Activated T-cell treated with anti-CD3 and anti-CD28 coated beads, Interleukin-2, amount 50 U/mL, for 72 hours (primary cell): ENCODE measurements around the gene GAS7. TPM values are rescaled to one million over a fixed set of nuclear protein-coding genes. Genes with fewer than 3 reads are reported as not detected.
"Not testable (repeated sequence)": the region's sequence is repeated elsewhere in the genome, so short reads cannot be mapped to it uniquely, and the experiment has no call there.

ENCODE experiments used
- ATAC-seq, 2 donors: fragments of 150-1000 bp; cut with Tn5 transposase; replicated peaks in 1 of 2; 2 replicates each; pipeline ENCODE4 v1.10.0; 2021; ENCODE audit warnings: moderate library complexity in 2 of 2, mild to moderate bottlenecking in 1 of 2
- DNase-seq, 2 donors: peaks; one replicate each; pipeline ENCODE4 v3.0.0; 2021 to 2022; ENCODE audit warnings: mixed read lengths in 1 of 2
- H3K27ac Mint-ChIP-seq: one replicate; pipeline ENCODE4 v1.8.0; 2022; ENCODE audit warnings: mild to moderate bottlenecking, moderate library complexity, mixed read lengths
- H3K27me3 Mint-ChIP-seq: one replicate; pipeline ENCODE4 v1.8.0; 2022; ENCODE audit warnings: low read depth, mixed read lengths
- H3K36me3 Mint-ChIP-seq, 2 donors: one replicate each; pipeline ENCODE4 v1.8.0; 2022; ENCODE audit warnings: mixed read lengths in 2 of 2, mild to moderate bottlenecking in 1 of 2; ENCODE audit not compliant: insufficient read depth in 2 of 2
- H3K4me1 Mint-ChIP-seq: one replicate; pipeline ENCODE4 v1.8.0; 2022; ENCODE audit warnings: low read depth, mixed read lengths
- H3K4me3 Mint-ChIP-seq, 2 donors: one replicate each; pipeline ENCODE4 v1.8.0; 2022; ENCODE audit warnings: mild to moderate bottlenecking in 2 of 2, mixed read lengths in 2 of 2, moderate library complexity in 2 of 2
- H3K9me3 Mint-ChIP-seq, 2 donors: one replicate each; pipeline ENCODE4 v1.8.0; 2022; ENCODE audit warnings: mixed read lengths in 2 of 2
- total RNA-seq, 2 donors: library from RNA; stranded (reverse); gene quantifications; one replicate each; pipeline ENCODE4 v1.2.3, GENCODE V29; 2022

Gene GAS7
- total RNA-seq, 2 donors from 2014 or later, result 0.72 to 1.3 TPM

GRCh38 chr17:10096596-10096995 is 101.8 kb downstream of the GAS7 start:
- Mint-ChIP-seq H3K4me3 (no peak overlapping the region), H3K9me3 (peaks cover 3 to 6% of the 10 kb centered on the region in 2 donors), H3K36me3 (no peaks in the 10 kb centered on the region), H3K27ac (no peak overlapping the region), H3K4me1 (no peaks in the 10 kb centered on the region), H3K27me3 (no peaks in the 10 kb centered on the region)
- ATAC-seq (no peak), DNase-seq (no peak)

GRCh38 chr17:10095295-10095694 is 103.1 kb downstream of the GAS7 start:
- H3K4me1 Mint-ChIP-seq, H3K9me3 Mint-ChIP-seq, H3K27ac Mint-ChIP-seq, H3K36me3 Mint-ChIP-seq, H3K27me3 Mint-ChIP-seq, DNase-seq, ATAC-seq, H3K4me3 Mint-ChIP-seq: not testable (repeated sequence)

GRCh38 chr17:10094797-10095196 is 103.6 kb downstream of the GAS7 start:
- Mint-ChIP-seq H3K36me3 (no peaks in the 10 kb centered on the region), H3K4me3 (no peak overlapping the region), H3K27me3 (no peaks in the 10 kb centered on the region), H3K9me3 (peaks cover 3 to 6% of the 10 kb centered on the region in 2 donors), H3K4me1 (no peaks in the 10 kb centered on the region), H3K27ac (no peak overlapping the region)
- ATAC-seq (no peak), DNase-seq (no peak)

DNA sequence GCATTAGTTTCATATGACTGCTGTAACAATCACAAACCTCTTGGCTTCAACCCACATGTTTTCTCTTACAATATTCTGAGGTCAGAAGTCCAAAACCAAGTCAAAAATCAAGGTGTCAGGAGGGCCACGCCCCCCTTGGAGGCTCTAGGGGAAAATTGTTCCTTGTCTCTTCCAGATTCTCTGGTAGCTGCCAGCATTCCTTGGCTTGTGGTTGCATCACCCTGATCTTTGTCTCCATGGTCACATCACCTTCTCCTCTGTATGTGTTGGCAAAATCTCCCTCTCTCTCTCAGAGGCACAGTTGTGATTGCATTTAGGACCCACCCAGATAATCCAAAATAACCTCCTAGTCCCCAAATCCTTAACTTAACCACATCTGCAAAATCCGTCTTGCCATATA is 105.8 kb downstream of the GAS7 start:
- Mint-ChIP-seq H3K36me3 (no peaks in the 10 kb centered on the region), H3K4me3 (no peak overlapping the region), H3K9me3 (peaks cover 3 to 6% of the 10 kb centered on the region in 2 donors), H3K27ac (no peak overlapping the region), H3K27me3 (no peaks in the 10 kb centered on the region), H3K4me1 (no peaks in the 10 kb centered on the region)
- DNase-seq, result no peak
- no peak for ATAC-seq

GRCh38 chr17:10091046-10091445 is 107.4 kb downstream of the GAS7 start:
- ATAC-seq (no peak), DNase-seq (no peak)
- Mint-ChIP-seq H3K36me3 (no peaks in the 10 kb centered on the region), H3K27ac (no peak overlapping the region), H3K9me3 (peaks cover 3 to 6% of the 10 kb centered on the region in 2 donors), H3K4me3 (no peak overlapping the region), H3K27me3 (no peaks in the 10 kb centered on the region), H3K4me1 (no peaks in the 10 kb centered on the region)

DNA sequence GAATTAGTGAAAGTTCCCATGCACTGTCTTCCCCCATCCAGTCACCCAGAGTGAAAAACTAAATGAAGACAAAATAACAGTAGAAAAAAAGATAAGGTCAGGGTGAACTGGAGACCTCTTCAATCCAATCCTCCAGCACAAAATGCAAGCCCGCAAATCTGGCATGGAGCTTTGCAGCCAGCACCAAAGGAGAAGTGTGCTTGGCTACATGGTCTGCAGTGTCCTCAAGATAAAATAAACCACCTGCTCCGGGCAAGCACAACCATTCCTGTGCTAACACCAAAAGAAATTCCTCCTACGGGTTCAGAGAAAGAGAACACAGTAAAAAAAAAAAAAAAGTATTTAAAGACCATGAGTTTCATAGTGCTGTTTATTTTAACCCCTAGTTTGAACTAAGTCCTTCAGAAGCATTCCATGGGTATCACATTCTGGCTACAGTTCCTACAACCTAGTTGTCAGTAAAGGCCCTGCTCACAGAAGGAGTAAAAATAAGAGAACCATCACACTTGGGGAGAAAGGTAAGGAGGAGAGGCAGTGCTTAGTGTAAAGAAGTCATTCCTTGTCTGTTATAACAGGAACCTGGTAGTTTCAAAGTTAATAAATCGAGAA is 109.1 kb downstream of the GAS7 start:
- peaks cover 3 to 6% of the 10 kb centered on the region in 2 donors for H3K9me3 Mint-ChIP-seq
- DNase-seq, result no peak
- ATAC-seq, result no peak

DNA sequence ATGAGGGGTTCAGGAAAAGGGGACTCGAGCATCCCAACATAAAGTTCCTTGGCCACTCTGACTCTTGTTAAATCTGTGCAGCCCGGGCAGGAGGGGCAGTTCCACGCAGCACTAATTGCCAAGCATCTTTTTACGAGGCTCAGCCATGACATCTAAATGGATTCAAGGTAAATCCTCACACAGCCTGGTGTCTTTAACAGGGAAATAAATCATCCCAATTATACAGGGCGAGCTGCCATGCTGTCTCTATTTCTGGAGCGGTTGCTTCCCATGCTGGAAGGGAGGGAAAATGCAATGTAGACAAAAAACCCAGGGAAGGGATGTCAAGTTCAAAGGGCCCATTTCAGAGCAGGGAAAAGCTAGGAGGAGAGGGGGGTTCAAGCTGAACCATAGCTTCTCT is 110.0 kb downstream of the GAS7 start:
- no peak for ATAC-seq
- no peak for DNase-seq
- no peak overlapping the region for H3K27ac Mint-ChIP-seq
- no peaks in the 10 kb centered on the region for H3K27me3 Mint-ChIP-seq
- no peak overlapping the region for H3K4me3 Mint-ChIP-seq
- no peaks in the 10 kb centered on the region for H3K4me1 Mint-ChIP-seq
- H3K36me3 Mint-ChIP-seq, result no peaks in the 10 kb centered on the region
- peaks cover 3 to 6% of the 10 kb centered on the region in 2 donors for H3K9me3 Mint-ChIP-seq

More for the DNA sequence above, 109.1 kb downstream of the GAS7 start:
- H3K4me1 Mint-ChIP-seq, result no peaks in the 10 kb centered on the region
- H3K4me3 Mint-ChIP-seq, result no peak overlapping the region
- H3K36me3 Mint-ChIP-seq, result no peaks in the 10 kb centered on the region
- no peaks in the 10 kb centered on the region for H3K27me3 Mint-ChIP-seq
- H3K27ac Mint-ChIP-seq, result no peak overlapping the region

- Mint-ChIP-seq H3K27ac (peak overlapping the region; percentile 48), H3K4me3 (no peak overlapping the region), H3K4me1 (no peaks in the 10 kb centered on the region), H3K9me3 (peaks cover 2 to 3% of the 10 kb centered on the region in 2 donors), H3K36me3 (no peaks in the 10 kb centered on the region), H3K27me3 (no peaks in the 10 kb centered on the region)
- DNase-seq (no peak), ATAC-seq (no peak)
Observed at GRCh38 chr17:10087355-10087754, 111.1 kb downstream of the GAS7 start.

DNA sequence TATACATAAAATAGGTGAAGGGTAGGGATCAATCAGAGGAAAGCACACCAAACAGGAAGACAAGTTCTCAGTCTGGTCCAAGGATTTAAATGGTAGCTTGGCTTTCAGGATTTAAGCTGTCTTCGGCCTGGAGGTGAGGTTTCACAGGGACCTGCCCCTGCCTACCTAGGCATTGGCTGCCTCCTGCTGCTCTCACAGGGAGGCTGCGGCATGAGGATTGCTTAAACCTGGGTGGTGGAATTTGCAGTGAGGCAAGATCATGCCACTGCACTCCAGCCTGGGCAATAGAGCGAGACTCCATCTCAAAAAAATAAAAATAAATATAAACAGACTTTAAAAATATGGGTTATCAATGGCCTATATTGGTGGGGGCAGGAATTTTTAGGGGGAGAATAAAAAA is 114.5 kb downstream of the GAS7 start:
- no peak for ATAC-seq
- no peak overlapping the region for H3K4me3 Mint-ChIP-seq
- H3K27me3 Mint-ChIP-seq, result no peaks in the 10 kb centered on the region
- peaks cover 6% of the 10 kb centered on the region for H3K4me1 Mint-ChIP-seq
- no peak for DNase-seq
- H3K27ac Mint-ChIP-seq, result no peak overlapping the region
- no peaks in the 10 kb centered on the region for H3K36me3 Mint-ChIP-seq
- peaks cover 0 to 2% of the 10 kb centered on the region in 2 donors for H3K9me3 Mint-ChIP-seq

- peaks cover 6% of the 10 kb centered on the region for H3K4me1 Mint-ChIP-seq
- peak; percentile 51 to 77 for ATAC-seq
Observed at GRCh38 chr17:10082795-10083194, 115.6 kb downstream of the GAS7 start.

DNA sequence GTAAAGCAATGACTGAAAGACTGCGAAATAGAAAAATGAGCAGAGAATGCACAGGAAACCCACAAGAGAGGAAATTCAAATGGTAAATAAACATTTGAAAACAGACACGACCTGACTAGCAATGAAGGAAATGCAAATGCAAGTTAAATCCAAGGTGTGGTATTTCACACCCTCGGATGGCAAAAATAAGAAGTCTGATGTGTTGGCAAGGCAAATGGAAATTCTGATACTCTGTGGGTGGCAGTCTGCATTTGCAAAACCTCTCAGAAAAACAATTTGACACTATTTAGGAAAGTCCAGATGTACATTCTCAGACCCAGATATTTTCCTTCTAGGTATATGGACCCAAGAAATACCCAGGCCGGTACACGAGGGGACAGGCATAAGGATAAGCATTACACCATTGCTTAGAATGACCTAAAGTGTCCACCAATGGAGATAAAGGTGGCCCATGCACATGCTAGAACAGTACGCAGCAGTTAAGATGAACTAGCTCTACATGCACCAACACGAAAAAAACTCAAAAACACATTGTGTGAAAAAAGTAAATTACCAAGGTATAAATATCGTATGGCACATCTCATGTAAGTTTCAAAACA is 116.7 kb downstream of the GAS7 start:
- Mint-ChIP-seq H3K4me1 (peaks cover 6% of the 10 kb centered on the region), H3K9me3 (peaks cover 6 to 8% of the 10 kb centered on the region in 2 donors), H3K4me3 (peak overlapping the region in 1 of 2 donors; percentile 48), H3K27me3 (no peaks in the 10 kb centered on the region), H3K36me3 (peaks cover 2 to 3% of the 10 kb centered on the region in 2 donors), H3K27ac (peak overlapping the region; percentile 56)
- ATAC-seq (peak in 1 of 2 donors; percentile 3), DNase-seq (no peak)

More at GRCh38 chr17:10082795-10083194, 115.6 kb downstream of the GAS7 start:
- H3K27me3 Mint-ChIP-seq, result no peaks in the 10 kb centered on the region
- peaks cover 4 to 5% of the 10 kb centered on the region in 2 donors for H3K9me3 Mint-ChIP-seq
- H3K36me3 Mint-ChIP-seq, result no peaks in the 10 kb centered on the region
- no peak overlapping the region for H3K27ac Mint-ChIP-seq
- no peak overlapping the region for H3K4me3 Mint-ChIP-seq
- no peak for DNase-seq

- no peak overlapping the region for H3K4me3 Mint-ChIP-seq
- ATAC-seq (no peak), DNase-seq (no peak)
- H3K9me3 Mint-ChIP-seq, result peaks cover 6 to 8% of the 10 kb centered on the region in 2 donors
- peaks cover 6% of the 10 kb centered on the region for H3K4me1 Mint-ChIP-seq
- peaks cover 2 to 3% of the 10 kb centered on the region in 2 donors for H3K36me3 Mint-ChIP-seq
- H3K27ac Mint-ChIP-seq, result peak overlapping the region; percentile 12
- H3K27me3 Mint-ChIP-seq, result no peaks in the 10 kb centered on the region
Observed at GRCh38 chr17:10077561-10078299, 120.7 kb downstream of the GAS7 start.

GRCh38 chr17:10075919-10076318 is 122.5 kb downstream of the GAS7 start:
- no peaks in the 10 kb centered on the region for H3K4me1 Mint-ChIP-seq
- peaks cover 2 to 3% of the 10 kb centered on the region in 2 donors for H3K36me3 Mint-ChIP-seq
- H3K27me3 Mint-ChIP-seq, result no peaks in the 10 kb centered on the region

More at GRCh38 chr17:10075919-10076318, 122.5 kb downstream of the GAS7 start:
- peaks cover 6 to 7% of the 10 kb centered on the region in 2 donors for H3K9me3 Mint-ChIP-seq
- no peak for DNase-seq
- H3K27ac Mint-ChIP-seq, result no peak overlapping the region
- no peak for ATAC-seq
- H3K4me3 Mint-ChIP-seq, result no peak overlapping the region
